Mesodermal cell (in vitro differentiated cells): ENCODE data around the gene ZFYVE28.

Experiments used
- H3K27ac ChIP-seq: 2 replicates; pipeline ENCODE4 v1.7.0; 2013; ENCODE audit warnings: mild to moderate bottlenecking, low read depth, low read length, moderate library complexity; ENCODE audit not compliant: severe bottlenecking
- H3K36me3 ChIP-seq: 2 replicates; pipeline ENCODE4 v1.7.1; 2013; ENCODE audit warnings: mild to moderate bottlenecking, low read length, moderate library complexity; ENCODE audit not compliant: control insufficient read depth, insufficient read depth
- H3K4me1 ChIP-seq: one replicate; pipeline ENCODE4 v1.7.1; 2013; ENCODE audit warnings: mild to moderate bottlenecking, low read length; ENCODE audit not compliant: insufficient read depth, control insufficient read depth, poor library complexity, severe bottlenecking
- H3K4me3 ChIP-seq: 2 replicates; pipeline ENCODE4 v1.7.0; 2013; ENCODE audit warnings: low read length, control low read depth, mild to moderate bottlenecking; ENCODE audit not compliant: insufficient read depth, poor library complexity, severe bottlenecking; ENCODE audit errors: extremely low read depth
- H3K9me3 ChIP-seq: 2 replicates; pipeline ENCODE4 v1.7.1; 2013; ENCODE audit warnings: mild to moderate bottlenecking, low read length, moderate library complexity; ENCODE audit not compliant: control insufficient read depth
- WGBS, 2 experiments: methylation state at CpG; one replicate each; pipeline ENCODE4 v1.1.5; 2013; ENCODE audit warnings: missing lambda C conversion rate in 2 of 2; ENCODE audit not compliant: insufficient coverage in 2 of 2; 5-methylcytosine and 5-hydroxymethylcytosine counted together

Gene ZFYVE28

GRCh38 chr4:2372488-2373030 lies 45.9 kb downstream of the ZFYVE28 start:
- peaks cover 6% of the 10 kb centered on the region for H3K9me3 ChIP-seq
- H3K4me3 ChIP-seq = no peak overlapping the region
- 91 to 93% methylated on average over 6 to 12 of the region's 14 CpGs for WGBS, 2 experiments
- no peaks in the 10 kb centered on the region for H3K4me1 ChIP-seq
- H3K36me3 ChIP-seq = no peaks in the 10 kb centered on the region
- H3K27ac ChIP-seq = no peak overlapping the region

DNA sequence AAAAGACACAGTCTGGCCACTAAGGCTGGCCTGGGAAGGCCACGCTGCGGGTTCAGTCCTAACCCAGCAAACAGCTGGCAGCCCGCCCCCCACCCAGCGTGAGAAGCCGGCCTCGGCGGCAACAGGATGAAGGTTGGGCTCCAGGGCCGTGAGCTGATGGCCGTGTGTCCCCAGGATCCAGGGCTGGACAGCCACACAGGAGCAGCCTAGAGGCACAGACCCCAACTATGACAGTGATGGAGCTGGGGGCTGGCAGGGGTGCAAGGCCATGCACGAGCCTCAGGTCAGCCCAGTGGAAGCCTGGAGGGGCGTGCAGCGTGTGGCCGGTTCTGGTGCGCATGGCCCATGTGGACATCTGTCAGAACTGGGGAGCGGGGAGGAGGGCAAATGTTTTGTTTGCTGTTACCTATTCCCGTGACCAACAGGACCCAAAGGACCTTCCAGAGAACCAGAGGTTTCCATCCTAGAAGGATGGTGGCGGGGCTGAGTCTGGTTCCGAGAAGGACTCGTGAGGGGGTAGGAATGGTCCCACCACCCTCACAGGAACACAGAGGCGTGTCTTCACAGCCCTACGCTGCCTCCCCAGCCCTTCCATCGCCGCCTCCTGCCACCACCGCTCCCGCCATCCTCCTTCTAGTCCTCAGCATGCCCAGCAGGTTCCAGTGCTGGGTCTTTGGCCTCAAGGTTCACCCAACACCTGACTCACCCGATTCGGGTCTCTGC lies 46.5 kb downstream of the ZFYVE28 start:
- H3K27ac ChIP-seq = no peak overlapping the region
- H3K9me3 ChIP-seq = peaks cover 6% of the 10 kb centered on the region
- no peak overlapping the region for H3K4me3 ChIP-seq
- H3K36me3 ChIP-seq = no peaks in the 10 kb centered on the region
- H3K4me1 ChIP-seq = no peaks in the 10 kb centered on the region
- WGBS, 2 experiments = 85% methylated on average over 22 to 25 of the region's 27 CpGs

DNA sequence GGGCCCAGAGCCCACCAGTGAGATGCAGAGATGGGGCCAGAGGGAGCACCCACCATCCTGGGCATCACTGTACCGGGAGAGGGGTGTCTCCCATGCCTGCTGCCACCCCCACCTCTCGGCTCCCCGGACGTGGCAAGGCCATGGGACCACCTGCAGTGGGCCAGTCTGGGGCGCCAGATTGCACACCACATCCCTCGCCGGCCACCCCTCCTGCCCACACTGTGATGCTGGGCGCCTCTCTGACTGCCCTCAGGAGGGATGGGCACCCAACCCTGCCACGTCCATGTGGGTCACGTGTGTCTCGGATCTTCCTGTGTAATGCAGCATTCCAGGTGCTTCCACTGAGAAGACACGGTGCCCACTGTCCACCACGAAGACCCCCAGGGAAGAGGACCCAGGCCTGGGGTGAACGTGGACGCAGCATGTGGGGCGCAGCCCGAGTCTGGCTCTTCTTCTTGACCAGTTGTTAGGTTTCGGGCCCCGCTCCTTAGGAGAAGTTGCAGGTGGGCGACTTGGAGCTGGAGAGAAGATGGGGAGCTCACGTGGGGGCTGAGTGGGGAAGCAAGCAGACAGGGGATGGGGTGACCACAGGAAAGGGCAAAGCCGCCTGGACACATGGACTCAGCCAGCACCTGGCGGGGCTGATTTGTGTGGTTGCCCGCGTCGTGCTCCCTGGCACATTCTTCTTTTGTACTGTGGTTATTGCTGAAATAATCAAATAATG lies 47.7 kb downstream of the ZFYVE28 start:
- Histone ChIP-seq H3K27ac (no peak overlapping the region), H3K4me3 (no peak overlapping the region), H3K9me3 (peaks cover 6% of the 10 kb centered on the region), H3K4me1 (no peaks in the 10 kb centered on the region), H3K36me3 (no peaks in the 10 kb centered on the region)
- 92 to 93% methylated on average over 19 to 21 of the region's 26 CpGs for WGBS, 2 experiments

GRCh38 chr4:2368746-2369437 lies 49.6 kb downstream of the ZFYVE28 start:
- Histone ChIP-seq H3K4me1 (no peaks in the 10 kb centered on the region), H3K27ac (no peak overlapping the region)
- 94 to 96% methylated on average over 2 to 4 of the region's 4 CpGs for WGBS, 2 experiments

GRCh38 chr4:2367626-2368025 lies 50.8 kb downstream of the ZFYVE28 start:
- Histone ChIP-seq H3K4me3 (no peak overlapping the region), H3K36me3 (no peaks in the 10 kb centered on the region), H3K4me1 (no peaks in the 10 kb centered on the region), H3K27ac (no peak overlapping the region), H3K9me3 (peaks cover 6% of the 10 kb centered on the region)
- WGBS, 2 experiments = 90% methylated on average over 4 to 7 of the region's 7 CpGs

More at GRCh38 chr4:2368746-2369437, 49.6 kb downstream of the ZFYVE28 start:
- no peaks in the 10 kb centered on the region for H3K36me3 ChIP-seq
- no peak overlapping the region for H3K4me3 ChIP-seq
- peaks cover 6% of the 10 kb centered on the region for H3K9me3 ChIP-seq

DNA sequence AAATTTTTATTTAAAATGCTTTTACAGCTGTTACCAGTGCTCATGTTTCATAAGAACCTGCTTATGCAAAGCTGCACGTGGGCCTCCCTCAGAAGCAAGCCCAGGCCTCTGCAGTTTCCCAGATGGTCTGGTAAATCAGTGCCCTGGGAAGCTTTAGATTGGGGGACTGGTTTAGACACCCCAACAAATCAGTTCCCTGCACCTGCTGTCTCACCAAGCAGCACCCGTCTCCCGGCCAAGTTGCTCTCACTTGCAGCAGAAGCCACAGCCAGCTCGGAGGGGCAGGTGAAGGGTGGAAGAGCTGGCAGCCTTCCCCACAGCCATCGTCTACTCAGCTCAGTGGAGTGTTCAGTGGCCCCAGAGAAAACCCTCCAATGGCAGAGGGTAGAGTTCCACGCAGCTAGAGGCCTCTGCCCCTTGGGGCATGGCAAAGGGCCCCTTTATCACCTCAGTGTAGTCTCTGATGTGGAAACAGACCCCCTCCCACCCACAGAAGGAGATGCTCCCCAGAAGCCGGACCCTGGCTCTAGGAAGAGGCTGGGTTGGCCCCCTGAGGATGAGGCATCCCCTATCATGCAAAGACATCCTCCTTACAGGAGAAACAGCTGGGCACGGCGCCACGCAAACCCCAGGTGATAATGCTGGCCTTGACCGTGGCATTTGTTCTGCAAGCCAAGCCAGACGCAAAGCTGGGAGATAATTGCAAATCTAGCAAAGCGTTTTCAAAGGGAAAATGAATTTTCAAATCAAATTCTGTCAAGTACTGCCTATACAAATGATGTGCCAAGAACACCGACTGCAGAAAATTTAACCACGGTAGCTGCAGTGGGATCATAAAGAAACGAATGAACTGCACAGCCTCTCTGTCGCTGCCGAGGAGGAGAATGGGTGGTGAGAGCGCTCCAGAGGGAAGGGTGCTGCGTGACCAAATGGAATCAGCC lies 51.9 kb downstream of the ZFYVE28 start:
- WGBS, 2 experiments = 86 to 87% methylated on average over 15 to 16 of the region's 20 CpGs
- no peak overlapping the region for H3K4me3 ChIP-seq
- peaks cover 6% of the 10 kb centered on the region for H3K9me3 ChIP-seq
- no peak overlapping the region for H3K27ac ChIP-seq
- no peaks in the 10 kb centered on the region for H3K36me3 ChIP-seq
- no peaks in the 10 kb centered on the region for H3K4me1 ChIP-seq

DNA sequence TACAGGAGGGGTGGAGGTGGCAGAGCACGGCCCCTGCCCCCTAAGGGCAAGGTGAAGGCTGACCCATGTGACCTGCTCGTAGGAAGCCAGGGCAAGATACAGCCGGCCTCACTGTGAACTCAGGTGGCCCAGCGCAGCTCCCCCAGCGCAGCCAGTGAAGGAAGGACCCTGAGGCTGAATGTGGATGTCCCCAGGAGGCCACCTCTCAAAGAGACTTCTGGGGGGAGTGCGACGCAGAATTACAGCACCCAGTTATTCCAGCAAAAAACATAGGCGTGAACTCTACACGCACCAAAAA lies 52.6 kb downstream of the ZFYVE28 start:
- WGBS, 2 experiments = 84 to 92% methylated on average over 9 of the region's 9 CpGs
- Histone ChIP-seq H3K36me3 (no peaks in the 10 kb centered on the region), H3K9me3 (peaks cover 6% of the 10 kb centered on the region), H3K4me3 (no peak overlapping the region), H3K4me1 (no peaks in the 10 kb centered on the region), H3K27ac (no peak overlapping the region)

- Histone ChIP-seq H3K4me3 (no peak overlapping the region), H3K4me1 (no peaks in the 10 kb centered on the region), H3K9me3 (peaks cover 6% of the 10 kb centered on the region), H3K36me3 (no peaks in the 10 kb centered on the region), H3K27ac (no peak overlapping the region)
- WGBS, 2 experiments = 93 to 94% methylated on average over 24 to 40 of the region's 41 CpGs
These were observed 53.2 kb downstream of the ZFYVE28 start for GRCh38 chr4:2365054-2365912.

DNA sequence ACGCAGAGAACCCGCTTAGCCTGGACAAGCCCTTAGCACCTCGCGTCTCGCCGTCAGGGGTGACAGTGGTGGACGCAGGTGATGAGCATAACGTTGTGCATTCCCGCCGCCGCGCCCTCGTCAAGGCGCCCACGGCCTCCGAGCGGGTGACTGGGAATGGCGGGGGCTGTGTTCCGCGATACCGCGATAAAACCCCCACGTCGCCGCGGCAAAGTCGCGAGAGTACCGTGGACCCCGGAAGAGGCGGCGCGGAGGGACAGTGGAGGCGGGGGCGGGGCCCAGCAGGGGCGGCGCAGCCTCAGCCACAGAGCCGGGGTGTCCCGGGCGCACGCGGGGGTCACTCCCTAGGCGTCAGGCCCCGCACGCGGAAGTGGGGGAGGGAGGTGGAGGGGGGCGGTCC lies 53.8 kb downstream of the ZFYVE28 start:
- Histone ChIP-seq H3K27ac (no peak overlapping the region), H3K36me3 (no peaks in the 10 kb centered on the region), H3K4me1 (no peaks in the 10 kb centered on the region), H3K9me3 (peaks cover 6% of the 10 kb centered on the region), H3K4me3 (no peak overlapping the region)
- 96% methylated on average over 32 to 41 of the region's 47 CpGs for WGBS, 2 experiments
